GM18867 (cell line): ENCODE results near the gene SEC24A.
"Not testable (repeated sequence)": the region's sequence is repeated elsewhere in the genome, so short reads cannot be mapped to it uniquely, and the experiment has no call there.

Experiments used
- ATAC-seq: cut with Tn5 transposase; IDR thresholded peaks from one replicate; pipeline ENCODE4 v1.9.1; 2021; ENCODE audit warnings: mild to moderate bottlenecking, moderate library complexity; ENCODE audit not compliant: unreplicated experiment

SEC24A gene

DNA sequence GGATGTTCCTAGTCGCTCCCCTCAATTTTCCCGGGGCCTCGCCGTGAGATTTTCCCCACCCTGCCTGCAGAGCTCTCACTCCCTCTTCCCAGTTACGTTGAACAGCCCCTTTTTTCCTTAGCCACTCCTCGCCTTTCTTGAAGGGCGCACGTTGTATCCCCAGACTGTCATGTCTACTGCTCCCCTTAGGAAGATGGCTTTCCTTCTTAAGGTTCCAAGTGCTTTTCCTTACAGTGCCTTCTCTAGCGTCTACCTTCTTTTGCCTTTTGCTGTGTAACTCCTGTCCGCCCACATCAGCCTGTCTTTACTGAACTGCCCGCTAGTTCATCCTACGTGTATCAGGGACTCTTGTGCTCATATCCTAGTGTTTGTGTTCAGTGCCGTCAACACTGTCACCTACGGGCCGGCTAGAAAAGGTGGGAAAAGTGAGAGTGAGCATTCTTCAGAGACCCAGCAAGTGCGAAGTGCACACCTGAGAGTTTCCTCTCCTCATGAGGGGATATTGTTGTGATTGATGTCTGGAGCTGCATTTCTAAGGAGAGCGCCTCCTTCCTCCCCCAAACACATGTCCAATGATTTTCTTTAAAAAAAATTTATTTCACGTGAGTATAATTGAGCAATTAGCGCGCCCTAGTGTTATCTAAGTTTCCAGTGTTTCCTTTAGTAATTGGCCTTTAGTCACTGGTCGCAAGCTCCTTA is 90.5 kb downstream of the SEC24A start:
- ATAC-seq, result no peak

DNA sequence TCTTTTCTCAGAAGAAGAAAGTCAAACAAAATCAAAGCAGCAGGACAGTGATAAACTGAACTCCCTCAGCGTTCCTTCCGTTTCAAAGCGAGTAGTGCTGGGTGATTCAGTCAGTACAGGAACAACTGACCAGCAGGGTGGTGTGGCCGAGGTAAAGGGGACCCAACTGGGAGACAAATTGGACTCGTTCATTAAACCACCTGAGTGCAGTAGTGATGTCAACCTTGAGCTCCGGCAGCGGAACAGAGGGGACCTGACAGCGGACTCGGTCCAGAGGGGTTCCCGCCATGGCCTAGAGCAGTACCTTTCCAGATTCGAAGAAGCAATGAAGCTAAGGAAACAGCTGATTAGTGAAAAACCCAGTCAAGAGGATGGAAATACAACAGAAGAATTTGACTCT is 92.5 kb downstream of the SEC24A start:
- ATAC-seq, result no peak

DNA sequence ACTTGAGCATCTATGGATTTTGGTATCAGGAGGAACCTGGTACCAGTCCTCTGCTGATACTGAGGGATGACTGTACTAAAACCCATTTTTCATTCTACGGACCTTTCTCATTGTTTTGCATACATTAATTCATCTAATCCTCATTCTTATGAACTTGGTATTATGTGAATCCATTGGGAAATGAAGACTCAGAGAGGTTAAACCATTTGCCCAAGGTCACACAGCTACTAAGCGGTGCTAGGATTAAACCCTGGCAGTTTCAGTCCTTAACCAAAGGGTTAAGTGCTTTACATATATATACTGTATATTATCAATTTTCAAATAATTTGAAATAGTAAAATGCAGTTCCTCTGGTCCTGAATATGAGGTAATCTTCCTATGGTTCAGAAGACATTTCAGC is 93.5 kb downstream of the SEC24A start:
- ATAC-seq, result no peak

DNA sequence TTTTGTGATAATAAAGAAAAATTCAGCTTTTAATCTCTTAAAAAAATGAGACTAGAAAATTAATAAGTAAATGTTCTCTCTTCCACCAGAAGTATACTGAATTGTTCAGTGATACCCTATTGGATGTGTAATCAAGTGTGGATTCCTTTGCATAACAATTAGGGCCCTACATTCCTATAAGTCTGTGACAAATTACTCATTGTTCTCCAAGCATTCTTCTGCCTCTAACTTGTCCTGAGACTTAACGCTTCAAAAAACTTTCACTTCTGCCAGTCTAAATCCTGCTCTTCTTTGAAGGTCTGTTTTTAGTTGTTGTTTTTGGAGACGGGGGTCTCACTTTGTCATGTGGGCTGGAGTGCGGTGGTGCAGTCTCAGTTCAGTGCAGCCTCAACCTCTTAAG is 100.8 kb downstream of the SEC24A start:
- ATAC-seq, result no peak

DNA sequence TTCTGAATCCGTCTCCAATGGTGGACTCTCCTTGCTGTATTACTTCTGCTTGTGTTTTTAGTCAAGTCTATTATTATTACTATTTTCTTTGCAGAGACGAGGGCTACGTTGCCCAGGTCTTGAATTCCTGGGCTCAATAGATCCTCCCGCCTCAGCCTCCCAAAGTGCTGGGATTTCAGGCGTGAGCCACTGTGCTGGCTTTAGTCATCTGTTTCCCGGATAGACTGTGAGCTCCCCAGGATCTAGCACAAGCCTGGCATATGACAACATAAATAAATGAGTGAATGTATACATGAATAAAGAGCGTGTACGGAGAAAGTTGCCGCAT is 109.6 kb downstream of the SEC24A start:
- peak; percentile 4 for ATAC-seq

DNA sequence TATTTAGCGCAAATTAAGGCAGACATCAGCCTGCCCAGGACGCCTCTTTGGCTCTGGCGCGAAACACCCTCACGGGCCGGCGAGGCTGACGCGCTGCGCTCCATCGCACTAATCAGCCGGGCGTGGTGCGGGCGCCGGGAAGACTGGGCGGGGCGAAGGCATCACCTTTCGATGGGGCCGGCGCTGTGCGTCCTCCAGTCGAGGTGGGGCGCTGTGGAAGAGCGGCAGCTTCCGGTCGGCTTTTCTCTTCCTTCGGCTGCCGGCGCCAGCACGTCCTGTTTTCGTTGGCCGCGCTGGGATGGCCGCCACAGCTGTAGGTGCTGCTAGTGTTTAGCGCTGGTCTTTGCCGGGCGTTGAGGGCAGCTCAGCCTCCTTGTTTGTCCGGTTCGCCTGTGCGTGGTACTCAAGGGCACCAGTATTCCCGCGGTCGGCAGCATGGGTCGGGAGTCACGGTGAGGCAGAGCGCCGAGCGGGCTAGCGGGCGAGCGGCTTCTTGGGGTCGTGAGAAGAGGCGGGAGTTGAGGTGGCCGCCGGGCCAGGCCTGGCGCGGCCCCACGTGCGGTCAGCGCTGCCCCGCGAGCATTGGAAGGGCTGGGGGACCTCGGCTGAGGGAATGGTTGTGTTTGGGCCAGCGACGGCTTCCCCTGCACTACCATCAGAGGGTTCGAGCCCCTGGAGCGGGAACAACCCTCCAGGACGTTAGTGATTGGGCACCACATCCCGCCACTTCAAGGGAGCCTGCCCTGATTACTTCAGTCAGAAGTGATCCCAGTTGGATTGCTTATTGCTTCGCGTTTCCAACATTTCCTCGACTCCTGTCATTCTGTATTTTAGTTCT is 110.1 kb downstream of the SEC24A start, which contains the start of gene DDX46:
DDX46 (plus strand) TSS at position 276 of the 838 bp plus-strand sequence; CDS start at position 436, 160 bp downstream.
- ATAC-seq, result peak; percentile 96

DNA sequence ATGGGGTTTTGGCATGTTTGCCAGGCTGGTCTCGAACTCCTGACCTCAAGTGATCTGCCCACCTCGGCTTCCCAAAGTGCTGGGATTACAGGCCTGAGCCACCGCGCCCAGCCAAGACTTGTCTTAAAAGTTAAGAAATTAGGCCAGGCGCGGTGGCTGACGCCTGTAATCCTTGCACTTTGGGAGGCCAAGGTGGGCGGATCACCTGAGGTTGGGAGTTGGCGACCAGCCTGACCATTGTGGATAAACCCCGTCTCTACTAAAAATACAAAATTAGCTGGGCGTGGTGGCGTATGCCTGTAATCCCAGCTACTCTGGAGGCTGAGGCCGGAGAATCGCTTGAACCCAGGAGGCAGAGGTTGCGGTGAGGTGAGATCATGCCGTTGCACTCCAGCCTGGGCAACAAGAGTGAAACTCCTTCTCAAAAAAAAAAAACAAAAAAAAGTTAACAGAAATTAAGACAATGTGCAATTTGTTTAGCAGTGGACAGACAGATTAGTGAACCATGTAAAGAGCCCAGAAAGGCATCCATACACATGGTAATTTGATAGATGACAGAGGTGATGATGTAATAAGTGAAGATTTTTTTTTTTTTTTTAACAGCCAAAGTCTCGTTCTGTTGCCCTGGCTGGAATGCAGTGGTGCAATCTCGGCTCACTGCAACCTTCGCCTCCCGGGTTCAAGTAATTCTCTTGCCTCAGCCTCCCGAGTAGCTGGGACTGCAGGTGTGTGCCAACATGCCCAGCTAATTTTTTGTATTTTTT is 119.1 kb downstream of the SEC24A start:
- not testable (repeated sequence) for ATAC-seq

DNA sequence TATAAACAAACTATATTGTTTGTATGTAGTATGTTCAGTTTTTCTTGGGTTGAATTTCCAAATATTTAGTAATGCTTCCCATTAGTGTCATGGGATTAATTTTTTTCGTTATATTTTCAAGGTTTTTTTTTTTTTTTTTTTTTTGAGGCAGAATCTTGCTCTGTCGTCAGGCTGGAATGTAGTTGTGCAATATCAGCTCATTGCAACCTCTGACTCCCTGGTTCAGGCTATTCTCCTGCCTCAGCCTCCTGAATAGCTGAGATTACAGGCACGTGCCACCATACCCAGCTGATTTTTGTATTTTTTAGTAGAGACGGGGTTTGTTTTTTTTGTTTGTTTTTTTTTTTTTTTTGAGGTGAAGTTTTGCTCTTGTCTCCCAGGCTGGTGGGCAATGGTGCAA is 120.6 kb downstream of the SEC24A start:
- no peak for ATAC-seq

DNA sequence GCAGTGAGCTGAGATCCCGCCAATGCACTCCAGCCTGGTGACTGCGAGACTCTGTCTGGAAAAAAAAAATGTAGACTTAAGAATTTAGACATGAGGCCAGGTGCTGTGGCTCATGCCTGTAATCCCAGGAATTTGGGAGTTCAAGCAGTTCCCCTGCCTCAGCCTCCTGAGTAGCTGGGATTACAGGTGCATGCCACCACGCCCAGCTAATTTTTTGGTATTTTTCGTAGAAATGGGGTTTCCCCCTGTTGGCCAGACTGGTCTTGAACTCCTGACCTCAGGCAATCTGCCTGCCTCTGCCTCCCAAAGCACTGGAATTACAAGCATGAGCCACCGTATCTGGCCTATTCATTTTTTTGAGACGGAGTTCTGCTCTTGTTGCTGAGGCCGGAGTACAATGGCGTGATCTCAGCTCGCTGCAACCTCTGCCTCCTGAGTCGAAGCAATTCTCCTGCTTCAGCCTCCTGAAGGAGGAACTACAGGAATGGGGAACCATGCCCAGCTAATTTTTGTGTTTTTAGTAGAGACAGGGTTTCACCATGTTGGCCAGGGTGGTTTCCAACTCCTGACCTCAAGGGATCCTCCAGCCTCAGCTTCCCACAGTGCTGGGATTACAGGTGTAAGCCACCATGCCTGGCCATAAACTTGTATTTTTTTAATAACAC is 124.0 kb downstream of the SEC24A start:
- no peak for ATAC-seq

DNA sequence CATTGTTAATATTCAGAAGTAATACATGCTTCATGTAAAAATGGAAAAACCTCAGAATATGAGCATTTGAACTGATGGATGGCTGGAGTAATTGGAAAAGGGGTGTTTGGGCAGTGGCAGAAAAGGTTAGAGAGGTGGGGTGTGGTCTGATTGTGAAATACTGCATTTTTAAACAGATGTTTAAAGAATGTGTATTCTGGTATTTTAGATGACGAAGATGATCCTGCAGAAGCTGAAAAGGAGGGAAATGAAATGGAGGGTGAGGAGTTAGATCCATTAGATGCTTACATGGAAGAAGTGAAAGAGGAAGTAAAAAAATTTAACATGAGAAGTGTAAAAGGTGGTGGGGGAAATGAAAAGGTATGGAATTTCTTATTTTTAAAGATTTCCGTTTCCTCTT is 128.8 kb downstream of the SEC24A start:
- no peak for ATAC-seq
